Stimulated activated CD8-positive, alpha-beta memory T cell treated with anti-CD3 and anti-CD28 coated beads, Interleukin-15, amount 100 ng/mL, for 48 hours (primary cell): Measurements from ENCODE around the gene BID.

Source experiments
- DNase-seq, 2 donors: peaks; one replicate each; pipeline ENCODE4 v3.0.0-alpha.2; 2020; ENCODE audit warnings: low read depth in 2 of 2

The BID gene

DNA sequence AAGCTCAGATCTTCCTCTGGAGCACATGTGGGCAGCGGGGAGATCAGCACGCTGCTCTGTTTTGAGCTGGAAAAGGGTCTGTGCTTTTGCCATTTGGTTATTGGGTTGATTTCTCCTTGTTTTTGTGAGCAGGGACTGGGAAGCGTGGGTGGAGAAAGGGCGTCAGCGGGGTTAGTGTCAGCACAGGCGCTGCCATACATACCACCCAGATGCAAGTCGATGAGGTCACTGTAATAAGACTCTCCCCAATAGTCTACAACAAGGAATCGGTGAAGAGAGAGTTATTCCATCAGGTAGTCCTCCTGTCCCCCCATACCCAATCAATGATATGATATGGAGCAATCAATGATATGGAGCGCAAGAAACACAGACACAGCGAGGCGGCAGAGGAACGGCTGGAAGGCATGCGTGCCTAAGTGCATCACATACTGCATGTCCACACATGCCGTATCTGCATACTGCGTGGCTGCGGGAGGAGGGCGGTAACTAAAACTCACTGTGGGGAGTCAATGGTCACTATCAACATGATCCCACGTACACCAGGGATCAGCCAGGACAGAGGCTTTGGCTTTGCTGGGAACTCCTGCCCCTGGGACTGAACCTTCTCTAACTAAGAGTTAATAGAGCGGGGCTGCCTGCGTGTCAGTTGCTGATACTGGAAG lies 29.5 kb upstream of the BID start:
- DNase-seq: no peak

DNA sequence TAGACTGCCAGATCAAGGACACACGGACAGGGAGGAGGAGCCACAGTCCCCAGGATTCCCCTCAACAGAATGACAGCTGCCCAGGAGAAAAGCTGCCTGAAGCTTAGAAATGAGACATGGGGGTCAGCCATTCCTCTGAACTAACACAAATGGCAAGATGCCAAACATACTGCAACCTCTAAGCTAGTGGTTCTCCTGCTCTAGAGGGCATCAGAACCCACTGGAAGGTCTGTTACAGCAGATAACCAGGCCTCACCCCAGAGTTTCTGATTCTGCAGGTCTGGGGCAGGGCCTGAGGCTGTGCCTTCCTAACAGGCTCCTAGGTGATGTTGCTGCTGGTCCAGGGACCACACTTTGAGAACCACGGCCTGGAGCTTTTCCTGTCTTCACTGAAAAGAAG lies 28.6 kb upstream of the BID start:
- no peak for DNase-seq

DNA sequence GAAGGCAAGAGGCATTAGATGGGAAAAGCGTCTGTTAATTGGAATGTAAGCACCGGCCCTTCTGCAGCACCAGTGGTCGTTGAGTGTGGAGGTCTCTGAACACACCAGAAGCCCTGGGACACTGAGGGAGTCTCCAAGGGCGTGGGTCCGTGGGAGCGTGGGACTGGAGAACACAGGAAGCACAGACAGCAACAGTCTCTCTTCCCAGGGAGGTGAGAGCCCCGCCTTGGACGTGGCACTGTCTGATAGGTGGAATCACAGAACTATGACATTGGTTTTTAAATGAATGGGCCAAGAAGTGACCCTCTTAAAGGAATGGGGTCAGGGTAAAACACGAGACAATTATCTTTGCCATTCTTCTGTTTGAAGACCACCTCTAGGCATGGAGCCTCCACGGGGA lies 28.1 kb upstream of the BID start:
- no peak for DNase-seq

DNA sequence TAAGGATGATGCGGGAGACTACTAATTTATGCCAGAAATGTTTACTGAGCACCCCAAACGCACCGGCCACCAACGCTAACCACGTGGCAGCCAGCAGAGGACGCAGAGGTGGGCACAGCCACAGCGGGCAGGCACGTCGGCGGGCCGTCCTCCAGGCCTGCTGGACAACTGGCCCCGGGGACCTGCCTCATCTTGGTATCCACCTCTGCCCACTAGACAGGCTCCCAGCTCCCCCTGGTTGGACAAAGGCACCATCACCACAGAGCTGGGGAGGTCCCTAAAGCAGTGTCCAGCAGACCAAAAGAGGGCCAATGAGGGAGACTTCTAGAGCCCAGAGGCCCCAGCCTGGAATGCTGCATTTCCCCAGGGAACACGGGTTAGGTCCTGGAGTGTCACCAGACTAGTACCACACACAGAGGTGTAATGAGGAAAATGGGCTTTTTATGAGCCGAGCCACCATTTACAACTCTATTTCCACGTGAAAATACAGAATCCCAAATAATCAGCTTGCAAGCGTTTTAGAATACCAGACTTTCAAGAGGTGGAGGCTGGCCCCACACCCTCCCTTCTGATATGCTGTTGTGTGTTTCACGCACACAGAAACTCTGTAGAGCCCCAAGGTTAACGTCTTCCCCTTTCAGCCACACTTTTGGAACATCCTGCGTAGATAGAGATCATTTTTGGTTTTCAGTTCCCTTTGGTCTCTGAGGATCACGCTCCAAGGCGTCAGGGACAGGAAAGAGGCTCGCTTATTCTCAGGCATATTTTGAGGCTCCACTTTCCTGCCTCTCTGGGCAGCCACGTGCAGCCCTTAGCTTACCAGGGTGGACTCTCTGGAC lies 23.7 kb upstream of the BID start:
- no peak for DNase-seq

DNA sequence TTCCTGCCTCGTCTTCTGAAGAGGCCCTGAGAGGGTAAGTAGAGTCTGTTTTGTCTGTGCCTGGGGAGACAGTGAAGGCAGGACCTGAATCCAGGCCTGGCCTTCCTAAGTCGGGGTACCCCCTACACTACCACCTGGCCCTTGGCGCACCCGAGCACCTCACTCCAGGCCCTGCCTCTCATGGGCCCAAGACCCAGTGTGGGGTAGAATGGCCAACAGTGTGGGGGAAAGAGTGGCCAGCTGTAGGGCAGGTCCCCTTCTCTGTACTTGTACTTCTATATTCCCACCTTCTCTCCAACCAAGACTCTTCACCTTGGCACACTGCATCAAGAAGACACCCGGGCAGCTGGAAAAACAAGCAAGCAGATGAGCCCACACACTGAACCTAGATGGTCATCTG lies 22.4 kb upstream of the BID start:
- DNase-seq: no peak

DNA sequence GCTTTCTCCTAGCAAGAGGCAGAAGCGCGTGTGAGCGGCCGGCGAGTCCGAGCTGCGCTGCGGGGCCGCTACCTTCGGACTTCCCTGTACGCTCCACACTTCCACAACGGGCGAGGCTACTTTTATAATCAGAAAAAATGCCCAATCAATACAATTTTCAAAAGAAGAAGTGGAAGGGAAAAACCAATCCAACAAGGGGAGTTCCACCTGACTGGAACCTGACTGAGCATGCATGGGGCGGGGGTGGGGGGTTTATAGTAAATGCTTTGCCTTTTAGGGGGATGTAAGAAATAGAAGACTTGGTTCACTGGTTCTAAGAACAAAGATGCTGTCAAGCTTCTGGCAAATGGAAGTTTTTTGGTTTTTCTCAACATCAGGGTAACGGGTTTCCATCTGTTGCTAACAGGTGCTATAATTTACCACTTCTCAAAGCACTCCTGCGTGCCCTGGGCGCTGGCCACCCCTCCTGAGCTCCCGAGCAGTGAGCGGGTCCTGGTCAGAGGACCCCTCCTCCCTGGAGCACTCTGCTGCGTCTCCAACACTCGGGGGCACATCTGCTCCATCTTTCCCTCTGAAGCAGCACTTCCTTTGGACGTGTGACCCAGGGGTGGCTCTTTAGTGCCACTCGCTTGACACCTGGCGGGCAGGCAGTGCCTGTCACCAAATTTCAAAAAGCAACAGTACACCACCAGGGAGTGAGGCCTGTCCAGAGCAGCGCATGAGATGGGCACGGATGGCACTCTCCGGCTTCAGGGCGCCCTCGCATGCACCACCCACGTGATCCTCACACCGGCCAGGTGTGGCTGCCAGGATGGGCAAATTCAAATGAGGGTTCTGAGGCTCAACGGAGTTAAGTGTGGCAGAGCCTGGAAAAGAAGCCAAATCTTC lies 21.6 kb upstream of the BID start:
- no peak for DNase-seq

DNA sequence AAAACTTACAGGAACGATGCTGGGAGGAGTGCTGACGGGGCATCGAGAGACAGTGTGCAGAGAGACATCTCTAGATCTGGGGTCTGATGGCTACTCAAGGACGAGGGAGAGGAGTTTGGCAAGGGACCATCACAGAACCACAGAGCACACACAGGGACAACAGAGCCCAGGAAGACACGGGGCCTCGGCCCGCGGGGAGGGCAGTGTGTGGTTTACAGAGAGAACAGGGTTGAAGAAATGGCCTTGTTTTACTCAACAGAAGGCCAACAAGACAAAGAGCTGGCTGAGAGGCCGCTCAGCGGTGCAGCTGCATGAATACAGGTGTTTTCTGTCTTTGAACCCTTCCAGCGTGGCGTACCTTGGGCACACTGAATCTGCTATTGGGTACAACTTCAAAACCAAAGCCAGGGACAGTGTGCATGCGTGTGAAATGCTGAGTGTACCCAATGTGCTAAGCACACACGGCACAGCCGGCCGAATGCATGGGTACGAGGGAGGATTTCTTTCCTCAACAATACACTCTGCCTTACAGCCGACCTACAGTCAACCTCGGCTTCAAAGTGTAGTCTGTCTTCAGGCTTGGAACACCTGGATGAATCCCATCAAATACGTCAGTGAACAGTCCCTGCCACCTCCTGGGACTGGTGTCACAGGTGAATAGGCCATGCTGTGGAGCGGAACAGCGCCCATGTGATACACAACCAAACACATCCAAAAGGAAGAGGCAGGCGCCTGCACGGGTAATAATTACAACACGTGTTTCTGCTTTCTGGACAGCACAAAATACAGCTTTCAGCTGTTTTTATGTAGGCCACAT lies 20.7 kb upstream of the BID start:
- no peak for DNase-seq

DNA sequence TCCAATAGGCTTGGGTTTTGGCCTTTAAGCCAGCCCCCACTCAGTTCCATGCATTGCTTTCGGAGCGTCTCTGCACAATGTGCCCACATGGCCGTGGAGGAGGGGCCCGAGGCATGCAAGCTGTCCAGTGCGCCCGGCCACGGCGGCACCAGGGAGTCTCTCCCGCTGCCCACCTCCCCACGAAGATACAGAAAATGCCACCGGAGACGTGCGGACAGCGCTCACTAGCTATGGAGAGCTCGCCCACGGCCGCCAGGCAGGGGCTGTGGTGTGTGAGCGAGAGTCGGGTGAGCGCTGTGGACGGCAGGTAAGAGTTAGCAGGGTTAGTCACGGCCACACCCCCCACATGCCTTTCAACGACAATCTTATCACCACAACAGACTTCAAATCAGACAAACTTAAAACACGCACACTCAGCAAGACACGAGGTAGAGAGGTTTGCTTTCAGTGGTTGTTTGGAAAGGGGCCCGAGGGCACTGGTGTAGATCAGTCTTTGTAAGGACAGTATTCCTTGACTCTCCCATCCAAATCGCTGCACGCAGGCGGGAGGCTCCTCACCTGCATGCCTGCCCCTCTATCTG lies 18.7 kb upstream of the BID start:
- DNase-seq: no peak

DNA sequence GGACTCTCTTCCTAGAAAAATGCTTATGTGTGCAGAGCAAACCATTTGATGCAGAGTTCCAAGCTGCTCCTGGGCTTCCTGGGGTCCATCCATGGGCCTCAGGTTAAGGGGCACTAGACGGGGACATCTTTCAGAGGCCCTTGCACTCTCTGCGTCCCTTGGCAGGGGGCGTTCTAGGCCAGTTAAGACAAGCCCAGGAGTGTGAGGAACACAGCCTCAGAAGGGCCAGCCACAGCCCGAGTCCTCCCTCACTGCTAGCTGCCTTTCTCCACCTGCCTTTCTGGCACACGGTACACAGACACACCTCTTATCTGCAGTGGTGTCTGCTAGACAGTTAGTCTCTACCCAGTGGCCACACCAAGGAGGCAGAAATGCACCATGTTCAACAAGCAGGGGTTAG lies 18.0 kb upstream of the BID start:
- DNase-seq: no peak

DNA sequence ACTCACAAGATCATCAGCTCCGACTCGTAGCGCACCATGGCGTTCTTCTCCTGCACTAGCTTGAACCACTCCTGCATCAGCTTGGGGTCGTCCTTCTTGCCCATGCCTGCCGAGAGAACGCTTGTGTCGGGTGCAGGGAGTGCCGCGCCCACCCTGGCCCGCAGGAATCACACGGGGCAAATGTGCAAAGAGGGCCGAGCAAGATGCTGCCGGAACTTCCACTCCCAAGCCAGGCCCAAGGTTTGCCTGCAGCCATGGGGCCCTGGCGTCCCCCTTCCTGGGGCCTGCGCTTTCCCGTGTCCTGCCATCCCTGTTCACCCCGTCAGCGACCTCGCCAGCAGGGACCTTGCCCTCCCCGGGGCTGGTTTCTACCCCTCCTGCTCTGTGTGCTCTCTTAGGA lies 16.9 kb upstream of the BID start:
- no peak for DNase-seq

DNA sequence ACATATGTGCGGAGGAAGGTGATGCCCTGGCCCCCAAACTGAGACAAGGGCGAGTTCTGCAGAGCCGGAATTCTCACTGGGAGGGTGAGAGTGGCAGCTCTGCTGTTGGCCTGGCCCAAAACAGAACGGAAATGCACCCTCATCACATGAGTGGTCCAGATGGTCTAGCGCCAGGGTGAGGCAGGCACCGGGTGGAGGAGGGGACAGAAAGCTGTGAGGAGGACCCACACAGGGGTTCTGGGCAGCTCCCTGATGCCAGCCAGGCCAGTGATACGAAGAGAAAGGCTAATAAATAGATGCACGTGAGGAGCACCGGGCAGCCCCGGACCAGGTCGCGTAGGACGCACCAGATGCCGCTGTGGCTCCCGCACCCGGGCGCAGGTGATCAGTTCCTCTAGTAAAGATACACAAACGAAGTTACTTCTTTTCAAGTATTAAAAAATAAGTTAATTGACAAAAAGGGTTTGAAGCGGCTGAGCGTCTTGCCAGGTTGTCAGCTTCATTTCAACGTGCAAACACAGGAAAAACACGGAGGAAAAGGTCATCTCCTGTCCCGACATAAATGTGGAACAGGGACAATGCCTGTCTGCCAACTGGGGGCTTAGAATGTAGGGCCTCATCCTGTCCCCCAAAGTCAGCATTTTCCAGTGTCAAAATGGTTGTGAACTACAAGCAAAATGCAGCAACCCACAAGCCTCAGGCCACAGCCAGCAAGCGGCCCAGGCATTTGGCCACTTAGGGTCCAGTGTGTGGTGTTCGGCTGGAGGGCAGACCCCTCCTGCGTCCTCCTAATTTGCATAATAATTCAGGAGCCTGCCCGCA lies 15.3 kb upstream of the BID start:
- no peak for DNase-seq

DNA sequence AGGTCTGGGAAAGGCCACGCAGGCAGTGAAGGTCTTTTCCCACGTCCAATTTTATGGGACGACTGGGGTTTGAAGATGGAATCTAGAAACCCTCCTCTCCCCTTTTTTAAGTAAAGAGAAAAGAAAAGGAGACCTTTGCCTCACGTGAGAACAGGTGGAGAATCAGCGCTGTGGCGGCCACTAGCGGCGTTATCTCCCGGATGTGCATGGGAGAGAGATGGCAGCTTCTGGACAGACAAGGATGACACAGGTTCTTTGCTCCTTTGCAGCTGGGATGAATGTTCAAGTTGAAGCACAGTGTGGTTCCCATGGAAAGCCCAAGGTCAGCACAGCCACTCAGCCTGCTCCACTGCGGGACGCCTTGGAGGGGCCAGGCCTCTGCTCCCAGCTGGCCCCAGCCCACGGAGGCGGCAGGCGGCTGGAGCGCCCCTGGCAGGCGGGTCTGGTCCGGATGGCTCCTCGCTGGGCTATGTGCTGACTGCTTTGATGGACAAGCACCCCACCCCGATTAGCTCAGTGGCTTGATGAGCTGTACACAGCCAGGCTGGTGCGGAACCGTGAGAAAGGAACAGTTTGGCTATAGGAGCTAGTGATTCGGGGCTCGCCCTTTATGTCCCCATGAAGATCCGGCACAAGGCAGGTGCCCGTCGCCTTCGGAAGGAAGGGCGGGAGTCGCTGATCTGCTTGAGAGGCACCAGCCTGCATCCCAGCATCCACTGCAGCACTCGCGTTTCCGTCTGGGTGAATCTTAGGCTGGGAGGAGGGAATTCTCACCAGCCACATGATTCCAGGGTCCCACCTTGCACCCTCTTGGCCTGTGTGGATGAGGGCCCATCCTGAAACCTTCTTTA lies 14.5 kb upstream of the BID start:
- DNase-seq: no peak

DNA sequence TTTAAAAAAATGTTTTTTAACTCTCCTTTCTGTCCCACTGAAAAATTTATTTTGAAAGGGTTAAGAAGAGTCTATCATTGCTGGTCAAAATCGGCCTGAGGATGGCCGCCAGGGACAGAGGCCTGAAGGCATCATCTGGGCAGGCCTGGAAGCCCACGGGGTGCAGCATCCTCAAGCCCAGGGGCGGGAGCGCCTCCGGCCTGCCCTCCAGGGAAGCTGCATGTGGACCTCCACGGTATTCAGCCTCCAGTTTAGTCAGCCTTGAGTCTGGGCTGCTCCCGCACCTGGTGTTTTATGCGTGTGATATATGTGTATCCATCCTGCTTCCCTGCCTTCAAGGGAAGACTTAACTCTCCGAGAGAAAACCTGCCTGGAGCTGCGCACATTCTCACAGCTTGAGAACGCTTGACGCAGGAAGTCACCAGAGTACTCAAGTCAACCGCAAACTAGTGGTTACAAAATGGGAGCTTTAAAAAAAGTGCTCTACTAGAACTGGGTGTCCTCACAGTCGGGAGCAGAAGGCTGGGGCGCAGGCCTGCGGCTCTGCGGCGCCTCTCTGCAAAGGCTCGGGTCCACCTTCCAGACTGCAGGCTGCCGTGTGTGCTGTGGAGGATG lies 13.6 kb upstream of the BID start:
- DNase-seq: no peak

DNA sequence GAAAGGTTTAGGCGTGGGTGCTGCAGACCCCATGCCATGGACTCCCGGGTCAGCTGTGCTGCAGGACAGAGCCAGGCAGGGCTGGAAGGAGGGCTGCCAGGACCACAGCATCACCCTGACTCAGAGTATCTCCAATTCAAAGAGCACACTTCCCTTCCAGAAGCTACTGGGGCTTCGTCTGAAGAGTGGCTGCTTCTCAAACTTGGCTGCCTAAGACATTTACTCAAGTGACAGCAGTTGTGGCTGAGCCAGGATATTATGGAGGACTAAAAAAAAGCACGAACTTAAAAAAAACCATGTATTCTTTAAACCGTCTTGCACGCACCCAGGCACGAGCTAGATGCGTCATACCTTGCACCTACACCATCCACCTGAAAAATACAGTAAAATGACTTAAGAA lies 13.0 kb upstream of the BID start:
- no peak for DNase-seq

DNA sequence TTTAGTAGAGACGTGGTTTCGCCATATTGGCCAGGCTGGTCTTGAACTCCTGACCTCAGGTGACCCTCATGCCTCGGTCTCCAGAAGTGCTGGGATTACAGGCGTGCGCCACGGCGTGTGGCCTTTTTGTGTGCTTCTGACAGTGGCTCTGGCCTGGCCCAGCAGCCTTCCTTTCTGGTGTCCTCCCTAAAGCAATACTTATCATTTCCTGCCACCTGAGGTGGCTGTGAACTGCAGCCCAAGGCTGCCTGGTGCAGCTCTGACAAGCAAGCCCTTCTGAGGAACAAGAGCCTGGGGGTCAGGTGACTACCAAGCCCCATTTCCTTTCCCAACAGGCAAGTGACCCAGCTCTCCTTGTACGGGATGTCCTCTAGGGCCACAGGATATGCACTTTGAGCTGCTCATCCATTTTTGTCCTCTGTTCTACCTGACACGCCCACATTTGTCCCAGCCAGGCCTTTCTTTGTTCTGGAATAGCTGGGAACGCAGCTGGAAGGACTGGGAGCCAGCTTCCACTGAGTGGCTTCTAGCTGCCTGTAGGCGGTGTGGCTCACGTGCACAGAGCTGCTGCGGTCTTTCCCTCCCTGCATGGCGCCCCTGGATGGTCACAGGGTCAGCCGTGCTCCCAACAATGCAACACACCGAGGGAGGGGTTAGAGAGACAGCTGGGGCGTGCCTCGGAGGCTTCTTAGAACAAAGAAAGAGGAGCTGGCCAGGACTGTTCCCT lies 12.3 kb upstream of the BID start:
- DNase-seq: no peak

DNA sequence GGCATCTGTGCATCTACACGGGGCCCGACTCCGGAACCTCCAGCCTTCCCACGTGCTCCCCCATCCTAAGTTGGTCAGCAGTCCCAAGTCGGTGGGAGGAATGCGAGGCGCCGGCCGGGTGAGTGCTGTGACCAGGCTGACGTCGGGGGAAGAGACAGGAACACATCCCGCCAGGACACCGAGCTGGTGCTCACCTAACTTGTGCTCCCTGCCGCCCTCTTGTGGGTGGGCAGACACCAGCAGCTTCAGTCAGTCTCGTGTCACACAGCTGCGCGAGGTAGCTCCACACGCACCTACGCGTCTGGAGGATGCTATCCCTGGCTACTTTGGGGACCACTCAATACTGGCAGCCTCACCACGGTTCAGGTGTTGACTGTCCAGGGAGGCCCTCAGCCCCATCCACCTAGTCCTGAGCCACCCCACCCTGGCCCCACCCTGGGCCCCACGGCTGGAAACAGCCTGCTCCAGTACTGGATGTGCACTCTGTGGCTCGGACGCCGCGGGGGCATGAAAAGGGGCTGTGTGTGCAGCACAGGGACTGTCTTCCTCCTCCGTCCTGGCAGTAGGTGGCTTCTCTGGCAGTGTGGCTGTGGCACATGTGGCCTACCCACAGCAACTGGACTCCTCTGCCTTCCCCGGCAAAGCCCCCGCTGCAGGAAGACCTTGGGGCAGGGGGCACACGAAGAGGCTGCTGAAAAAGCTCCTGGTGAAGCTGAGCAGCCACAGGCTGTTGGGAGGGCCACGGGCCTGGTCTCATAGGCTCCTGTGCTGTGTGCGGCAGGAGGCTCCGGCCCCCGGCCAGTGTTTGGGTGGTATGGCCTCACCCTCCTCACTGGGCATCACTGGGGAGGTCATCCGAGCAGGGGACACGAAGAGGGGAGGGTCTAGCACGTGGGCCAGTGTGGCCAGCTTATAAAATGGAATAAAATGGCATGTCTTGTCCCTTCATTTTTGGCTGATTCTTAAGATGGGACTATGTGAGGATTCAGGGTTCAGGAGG lies 11.2 kb upstream of the BID start:
- DNase-seq: peak in 1 of 2 donors; percentile 48

DNA sequence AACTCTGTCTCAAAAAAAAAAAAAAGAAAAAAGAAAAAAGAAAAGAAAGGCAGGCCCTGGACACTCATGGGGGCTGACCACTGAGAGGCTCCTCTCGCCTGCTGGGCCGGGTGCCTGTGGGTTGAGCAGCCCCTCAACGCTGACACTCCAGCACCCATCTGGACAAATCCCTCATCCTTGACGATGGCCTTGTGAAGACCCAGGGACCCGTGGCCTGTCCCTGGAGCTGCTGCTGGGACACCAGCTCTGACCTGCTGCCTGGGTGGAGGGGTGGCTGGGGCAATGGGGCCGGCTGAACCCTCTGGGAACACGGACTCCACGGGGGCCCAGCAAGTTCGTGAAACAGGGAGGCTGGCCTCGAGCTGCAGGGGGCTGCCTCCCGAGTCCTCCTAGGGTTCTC lies 10.5 kb upstream of the BID start:
- no peak for DNase-seq
